Activated T-helper 1 cell treated with anti-CD3 and anti-CD28 coated beads, Interleukin-12 subunit alpha, Interleukin-12 subunit beta, Interleukin-2, Interleukin-4 antibody, amounts not matched to agents 30 ng/mL and 10 ng/mL and 1 ng/mL, durations not matched to agents 14 hours and 24 hours and 36 hours (primary cell): ENCODE results near the gene ELFN1. TPM values are rescaled to one million over a fixed set of nuclear protein-coding genes. Genes with fewer than 3 reads are reported as not detected.

Source experiments
- DNase-seq: peaks from one replicate; pipeline ENCODE4 v3.0.0; 2021; ENCODE audit warnings: low spot score
- H3K27ac Mint-ChIP-seq: one replicate; pipeline ENCODE4 v1.8.0; 2021; ENCODE audit warnings: mild to moderate bottlenecking, mixed read lengths
- H3K27me3 Mint-ChIP-seq: one replicate; pipeline ENCODE4 v1.8.0; 2022; ENCODE audit warnings: mild to moderate bottlenecking, moderate library complexity, mixed read lengths; ENCODE audit not compliant: insufficient read depth
- H3K36me3 Mint-ChIP-seq: one replicate; pipeline ENCODE4 v1.8.0; 2021; ENCODE audit warnings: low read depth, mixed read lengths
- H3K4me1 Mint-ChIP-seq: one replicate; pipeline ENCODE4 v1.8.0; 2021; ENCODE audit warnings: low read depth, mixed read lengths
- H3K4me3 Mint-ChIP-seq: one replicate; pipeline ENCODE4 v1.8.0; 2021; ENCODE audit warnings: mild to moderate bottlenecking, moderate library complexity, mixed read lengths
- H3K9me3 Mint-ChIP-seq: one replicate; pipeline ENCODE4 v1.8.0; 2021; ENCODE audit warnings: mixed read lengths
- intact Hi-C: fragments of 100-400 bp; cut with micrococcal nuclease; formaldehyde crosslinking; loops from one replicate; pipeline ENCODE4 v1.15.1; 2024
- total RNA-seq: library from RNA; stranded (reverse); gene quantifications from 2 replicates; pipeline ENCODE4 v1.2.3, GENCODE V29; 2022

Gene ELFN1
- total RNA-seq, 1 donor from 2014 or later = not detected

- intact Hi-C loops = no loop called here
- H3K9me3 Mint-ChIP-seq = no peaks in the 10 kb centered on the region
- H3K27ac Mint-ChIP-seq = no peak overlapping the region
- no peaks in the 10 kb centered on the region for H3K36me3 Mint-ChIP-seq
- no peak for DNase-seq
- no peaks in the 10 kb centered on the region for H3K4me1 Mint-ChIP-seq
- H3K4me3 Mint-ChIP-seq = no peak overlapping the region
- no peaks in the 10 kb centered on the region for H3K27me3 Mint-ChIP-seq
These were observed 50.2 kb downstream of the ELFN1 start for GRCh38 chr7:1720326-1720725.

GRCh38 chr7:1721047-1721690, 51.1 kb downstream of the ELFN1 start:
- Mint-ChIP-seq H3K4me1 (no peaks in the 10 kb centered on the region), H3K27me3 (no peaks in the 10 kb centered on the region), H3K27ac (no peak overlapping the region)

GRCh38 chr7:1723254-1723653, 53.2 kb downstream of the ELFN1 start:
- H3K4me1 Mint-ChIP-seq = no peaks in the 10 kb centered on the region
- no peak overlapping the region for H3K4me3 Mint-ChIP-seq
- H3K27ac Mint-ChIP-seq = no peak overlapping the region
- no peaks in the 10 kb centered on the region for H3K27me3 Mint-ChIP-seq
- H3K36me3 Mint-ChIP-seq = no peaks in the 10 kb centered on the region
- H3K9me3 Mint-ChIP-seq = peaks cover 4% of the 10 kb centered on the region
- intact Hi-C loops = no loop called here
- no peak for DNase-seq

More at GRCh38 chr7:1721047-1721690, 51.1 kb downstream of the ELFN1 start:
- DNase-seq = no peak
- H3K4me3 Mint-ChIP-seq = no peak overlapping the region
- H3K36me3 Mint-ChIP-seq = no peaks in the 10 kb centered on the region
- peaks cover 4% of the 10 kb centered on the region for H3K9me3 Mint-ChIP-seq
- intact Hi-C loops = no loop called here

- H3K36me3 Mint-ChIP-seq = no peaks in the 10 kb centered on the region
- no peaks in the 10 kb centered on the region for H3K4me1 Mint-ChIP-seq
- DNase-seq = no peak
- peaks cover 4% of the 10 kb centered on the region for H3K9me3 Mint-ChIP-seq
- H3K4me3 Mint-ChIP-seq = no peak overlapping the region
- H3K27me3 Mint-ChIP-seq = no peaks in the 10 kb centered on the region
- intact Hi-C loops = no loop called here
- no peak overlapping the region for H3K27ac Mint-ChIP-seq
These were observed 54.2 kb downstream of the ELFN1 start for GRCh38 chr7:1724118-1724910.

- Mint-ChIP-seq H3K4me3 (no peak overlapping the region), H3K27me3 (no peaks in the 10 kb centered on the region), H3K36me3 (no peaks in the 10 kb centered on the region), H3K27ac (no peak overlapping the region), H3K4me1 (no peaks in the 10 kb centered on the region), H3K9me3 (peaks cover 10% of the 10 kb centered on the region)
- intact Hi-C loops = no loop called here
- DNase-seq = no peak
These were observed 55.2 kb downstream of the ELFN1 start for GRCh38 chr7:1725199-1725690.

GRCh38 chr7:1725766-1726630, 55.9 kb downstream of the ELFN1 start:
- H3K4me1 Mint-ChIP-seq = no peaks in the 10 kb centered on the region
- no peak overlapping the region for H3K4me3 Mint-ChIP-seq
- no peaks in the 10 kb centered on the region for H3K36me3 Mint-ChIP-seq
- no peak for DNase-seq
- H3K27ac Mint-ChIP-seq = no peak overlapping the region
- intact Hi-C loops = no loop called here
- peaks cover 11% of the 10 kb centered on the region for H3K9me3 Mint-ChIP-seq
- H3K27me3 Mint-ChIP-seq = no peaks in the 10 kb centered on the region

- H3K36me3 Mint-ChIP-seq = no peaks in the 10 kb centered on the region
- H3K27ac Mint-ChIP-seq = no peak overlapping the region
- DNase-seq = no peak
- H3K9me3 Mint-ChIP-seq = peaks cover 11% of the 10 kb centered on the region
- H3K4me1 Mint-ChIP-seq = no peaks in the 10 kb centered on the region
- intact Hi-C loops = no loop called here
- H3K27me3 Mint-ChIP-seq = no peaks in the 10 kb centered on the region
- H3K4me3 Mint-ChIP-seq = no peak overlapping the region
These were observed 57.0 kb downstream of the ELFN1 start for GRCh38 chr7:1727079-1727478.

GRCh38 chr7:1727812-1728570, 57.9 kb downstream of the ELFN1 start:
- DNase-seq = no peak
- Mint-ChIP-seq H3K9me3 (peaks cover 11% of the 10 kb centered on the region), H3K27me3 (no peaks in the 10 kb centered on the region), H3K4me3 (no peak overlapping the region), H3K4me1 (no peaks in the 10 kb centered on the region), H3K27ac (no peak overlapping the region), H3K36me3 (no peaks in the 10 kb centered on the region)
- intact Hi-C loops = no loop called here

- DNase-seq = no peak
- Mint-ChIP-seq H3K27ac (no peak overlapping the region), H3K36me3 (no peaks in the 10 kb centered on the region), H3K4me1 (no peaks in the 10 kb centered on the region), H3K9me3 (peaks cover 11% of the 10 kb centered on the region), H3K27me3 (no peaks in the 10 kb centered on the region), H3K4me3 (no peak overlapping the region)
- intact Hi-C loops = no loop called here
These were observed 59.1 kb downstream of the ELFN1 start for GRCh38 chr7:1729183-1729582.

GRCh38 chr7:1729773-1730172, 59.7 kb downstream of the ELFN1 start:
- no peak overlapping the region for H3K27ac Mint-ChIP-seq

GRCh38 chr7:1732072-1732471, 62.0 kb downstream of the ELFN1 start:
- DNase-seq = no peak
- Mint-ChIP-seq H3K27me3 (no peaks in the 10 kb centered on the region), H3K4me3 (no peak overlapping the region), H3K27ac (no peak overlapping the region), H3K36me3 (no peaks in the 10 kb centered on the region), H3K4me1 (no peaks in the 10 kb centered on the region), H3K9me3 (peaks cover 7% of the 10 kb centered on the region)
- intact Hi-C loops = no loop called here

More at GRCh38 chr7:1729773-1730172, 59.7 kb downstream of the ELFN1 start:
- Mint-ChIP-seq H3K27me3 (no peaks in the 10 kb centered on the region), H3K9me3 (peaks cover 11% of the 10 kb centered on the region), H3K4me3 (no peak overlapping the region), H3K4me1 (no peaks in the 10 kb centered on the region), H3K36me3 (no peaks in the 10 kb centered on the region)
- no peak for DNase-seq
- intact Hi-C loops = no loop called here

- Mint-ChIP-seq H3K27me3 (no peaks in the 10 kb centered on the region), H3K27ac (no peak overlapping the region), H3K4me1 (no peaks in the 10 kb centered on the region), H3K4me3 (no peak overlapping the region), H3K36me3 (no peaks in the 10 kb centered on the region), H3K9me3 (peaks cover 7% of the 10 kb centered on the region)
- no peak for DNase-seq
- intact Hi-C loops = no loop called here
These were observed 62.6 kb downstream of the ELFN1 start for GRCh38 chr7:1732645-1733044.
